Frontal cortex (tissue), 4 donors: ENCODE data around the gene SERPINA5. TPM values are rescaled to one million over a fixed set of nuclear protein-coding genes. Genes with fewer than 3 reads are reported as not detected.

ENCODE experiments used
- DNase-seq, 2 donors: peaks; one replicate each; pipeline ENCODE4 v3.0.0; 2012; ENCODE audit warnings: low spot score in 2 of 2
- FAIRE-seq: peaks from 2 replicates; lab custom pipeline; 2012; peaks lifted over from hg19 to GRCh38; lab: Jason Lieb, UNC
- total RNA-seq: library from RNA; depleted of rRNA; stranded (reverse); fragments of >200 nt; gene quantifications from one replicate; pipeline ENCODE4 v1.2.3, GENCODE V29; 2014
- donor health status: control.
- donor health status: control.
- donor health status: control.

Gene SERPINA5
- total RNA-seq, 1 donor from 2014 or later, result not detected

GRCh38 chr14:94617366-94617941 is 36.2 kb downstream of the SERPINA5 start:
- FAIRE-seq (no peak), DNase-seq (no peak)

GRCh38 chr14:94617988-94618822 is 37.0 kb downstream of the SERPINA5 start:
- FAIRE-seq, result no peak
- DNase-seq, result no peak

- DNase-seq (no peak), FAIRE-seq (no peak)
Measured at GRCh38 chr14:94619297-94619696, 38.1 kb downstream of the SERPINA5 start.

GRCh38 chr14:94620597-94620996 is 39.4 kb downstream of the SERPINA5 start:
- DNase-seq, result no peak
- no peak for FAIRE-seq

GRCh38 chr14:94621358-94622134 is 40.3 kb downstream of the SERPINA5 start:
- FAIRE-seq (no peak), DNase-seq (no peak)

GRCh38 chr14:94622653-94623421 is 41.6 kb downstream of the SERPINA5 start:
- DNase-seq, result no peak
- FAIRE-seq, result no peak

GRCh38 chr14:94623422-94623809 is 42.2 kb downstream of the SERPINA5 start:
- no peak for FAIRE-seq
- no peak for DNase-seq

GRCh38 chr14:94623856-94624499 is 42.8 kb downstream of the SERPINA5 start:
- FAIRE-seq, result no peak
- DNase-seq, result no peak

GRCh38 chr14:94624537-94625352 is 43.5 kb downstream of the SERPINA5 start:
- FAIRE-seq, result no peak
- no peak for DNase-seq

- FAIRE-seq (no peak), DNase-seq (no peak)
Measured at GRCh38 chr14:94625353-94625635, 44.1 kb downstream of the SERPINA5 start.

- no peak for FAIRE-seq
- no peak for DNase-seq
Measured at GRCh38 chr14:94628578-94628977, 47.4 kb downstream of the SERPINA5 start.

GRCh38 chr14:94630396-94630795 is 49.2 kb downstream of the SERPINA5 start:
- DNase-seq, result no peak
- FAIRE-seq, result no peak

- DNase-seq (no peak), FAIRE-seq (no peak)
Measured at GRCh38 chr14:94631050-94631449, 49.8 kb downstream of the SERPINA5 start.

GRCh38 chr14:94631536-94632304 is 50.5 kb downstream of the SERPINA5 start:
- no peak for FAIRE-seq
- no peak for DNase-seq

- FAIRE-seq, result no peak
- no peak for DNase-seq
Measured at GRCh38 chr14:94632305-94632590, 51.0 kb downstream of the SERPINA5 start.

- DNase-seq (no peak), FAIRE-seq (no peak)
Measured at GRCh38 chr14:94633121-94633520, 51.9 kb downstream of the SERPINA5 start.

- FAIRE-seq (no peak), DNase-seq (no peak)
Measured at GRCh38 chr14:94635154-94635553, 53.9 kb downstream of the SERPINA5 start.

- DNase-seq (no peak), FAIRE-seq (no peak)
Measured at GRCh38 chr14:94636744-94637412, 55.7 kb downstream of the SERPINA5 start.
